D721Med (cell line): ENCODE results near the gene U2AF2.

Experiments used
- DNase-seq: peaks from one replicate; pipeline ENCODE4 v3.0.0; 2011; ENCODE audit warnings: low spot score; ENCODE audit not compliant: insufficient read length
- FAIRE-seq: peaks from 2 replicates; lab custom pipeline; 2011; peaks lifted over from hg19 to GRCh38; lab: Jason Lieb, UNC
- TF ChIP-seq, protein P1 (sequence below): IDR thresholded peaks from 2 replicates; pipeline ENCODE4 v1.5.1; 2012; ENCODE audit warnings: mild to moderate bottlenecking, control low read depth; ENCODE audit not compliant: insufficient read depth; ENCODE audit errors: missing control alignments

U2AF2 gene

DNA sequence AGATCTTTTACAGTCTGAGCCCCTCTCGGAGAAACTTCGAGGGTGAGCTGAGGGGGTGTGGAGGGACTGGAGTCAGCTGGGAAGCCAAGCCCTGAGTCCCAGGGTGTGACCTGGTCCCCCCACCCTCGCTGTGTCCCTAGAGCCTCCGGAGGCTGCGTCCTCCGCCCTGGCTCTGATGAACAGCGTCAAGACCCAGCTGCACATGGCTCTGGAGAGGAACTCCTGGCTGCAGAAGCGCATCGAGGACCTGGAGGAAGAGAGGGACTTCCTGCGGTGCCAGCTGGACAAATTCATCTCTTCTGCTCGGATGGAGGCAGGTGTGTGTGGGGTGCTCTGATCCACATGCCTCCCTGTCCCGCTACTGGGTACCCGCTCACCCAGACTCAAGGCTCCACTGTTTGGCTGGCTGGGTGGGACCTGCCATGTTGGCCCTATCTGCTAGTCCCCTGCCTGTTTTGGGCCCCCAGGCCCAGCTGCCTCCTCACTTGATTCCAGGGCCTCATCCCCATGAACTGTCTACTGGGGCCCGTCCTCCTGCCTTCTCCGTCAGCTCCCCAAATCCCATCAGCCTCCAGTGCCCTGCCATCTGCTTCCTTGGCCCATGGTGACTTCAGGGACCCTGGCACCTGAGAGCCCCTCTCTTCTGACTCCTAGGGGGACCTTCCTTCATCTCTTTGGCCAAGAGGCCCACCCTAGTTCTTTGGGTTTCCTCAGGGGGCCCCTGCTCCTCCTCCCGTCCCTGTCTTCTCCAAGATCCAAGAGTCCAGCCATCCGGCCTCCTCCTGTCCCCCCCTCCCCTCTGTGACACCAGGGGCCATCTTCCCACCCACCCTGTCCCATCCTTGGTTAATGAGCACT, 5.3 kb upstream of the U2AF2 start:
- TF ChIP-seq, protein P1, sequence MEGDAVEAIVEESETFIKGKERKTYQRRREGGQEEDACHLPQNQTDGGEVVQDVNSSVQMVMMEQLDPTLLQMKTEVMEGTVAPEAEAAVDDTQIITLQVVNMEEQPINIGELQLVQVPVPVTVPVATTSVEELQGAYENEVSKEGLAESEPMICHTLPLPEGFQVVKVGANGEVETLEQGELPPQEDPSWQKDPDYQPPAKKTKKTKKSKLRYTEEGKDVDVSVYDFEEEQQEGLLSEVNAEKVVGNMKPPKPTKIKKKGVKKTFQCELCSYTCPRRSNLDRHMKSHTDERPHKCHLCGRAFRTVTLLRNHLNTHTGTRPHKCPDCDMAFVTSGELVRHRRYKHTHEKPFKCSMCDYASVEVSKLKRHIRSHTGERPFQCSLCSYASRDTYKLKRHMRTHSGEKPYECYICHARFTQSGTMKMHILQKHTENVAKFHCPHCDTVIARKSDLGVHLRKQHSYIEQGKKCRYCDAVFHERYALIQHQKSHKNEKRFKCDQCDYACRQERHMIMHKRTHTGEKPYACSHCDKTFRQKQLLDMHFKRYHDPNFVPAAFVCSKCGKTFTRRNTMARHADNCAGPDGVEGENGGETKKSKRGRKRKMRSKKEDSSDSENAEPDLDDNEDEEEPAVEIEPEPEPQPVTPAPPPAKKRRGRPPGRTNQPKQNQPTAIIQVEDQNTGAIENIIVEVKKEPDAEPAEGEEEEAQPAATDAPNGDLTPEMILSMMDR, result no peak
- DNase-seq (no peak), FAIRE-seq (no peak)

GRCh38 chr19:55650126-55650557, 4.7 kb upstream of the U2AF2 start:
- TF ChIP-seq, protein P1, result no peak
- no peak for DNase-seq
- FAIRE-seq, result no peak

DNA sequence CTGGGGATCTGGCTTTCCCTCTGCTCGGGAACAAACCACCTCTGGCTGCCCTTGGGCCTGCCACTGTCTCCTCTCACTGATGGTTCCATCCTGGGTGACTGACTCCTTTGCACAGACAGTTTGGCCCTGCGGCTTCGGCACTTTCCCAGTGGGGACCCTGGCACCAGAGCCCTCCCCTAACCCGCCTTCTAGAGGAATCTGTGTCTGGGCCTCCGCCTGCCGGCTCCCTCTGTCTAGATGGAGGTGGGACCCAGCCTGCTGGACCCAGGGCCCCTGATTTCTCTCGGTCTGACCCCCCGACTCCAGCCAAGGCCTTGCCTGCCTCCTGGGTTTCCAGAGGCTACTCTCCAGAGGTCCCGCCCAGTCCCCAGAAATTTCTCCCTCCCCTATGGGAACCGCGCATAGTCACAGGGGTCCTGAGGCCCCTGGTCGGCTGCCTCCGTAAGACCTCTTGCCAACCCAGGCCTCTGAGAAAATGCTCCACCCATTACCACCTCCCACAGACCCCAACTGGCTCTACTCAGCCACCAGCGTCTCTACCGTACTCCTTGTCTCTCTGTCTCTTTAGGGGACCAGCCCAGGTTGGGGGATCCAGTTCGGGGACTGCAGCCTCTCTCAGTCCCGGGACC, 4.1 kb upstream of the U2AF2 start:
- no peak for FAIRE-seq

GRCh38 chr19:55651236-55651635, 3.6 kb upstream of the U2AF2 start:
- no peak for DNase-seq
- TF ChIP-seq, protein P1, result no peak

More for the DNA sequence above, 4.1 kb upstream of the U2AF2 start:
- DNase-seq, result no peak
- TF ChIP-seq, protein P1, result no peak

DNA sequence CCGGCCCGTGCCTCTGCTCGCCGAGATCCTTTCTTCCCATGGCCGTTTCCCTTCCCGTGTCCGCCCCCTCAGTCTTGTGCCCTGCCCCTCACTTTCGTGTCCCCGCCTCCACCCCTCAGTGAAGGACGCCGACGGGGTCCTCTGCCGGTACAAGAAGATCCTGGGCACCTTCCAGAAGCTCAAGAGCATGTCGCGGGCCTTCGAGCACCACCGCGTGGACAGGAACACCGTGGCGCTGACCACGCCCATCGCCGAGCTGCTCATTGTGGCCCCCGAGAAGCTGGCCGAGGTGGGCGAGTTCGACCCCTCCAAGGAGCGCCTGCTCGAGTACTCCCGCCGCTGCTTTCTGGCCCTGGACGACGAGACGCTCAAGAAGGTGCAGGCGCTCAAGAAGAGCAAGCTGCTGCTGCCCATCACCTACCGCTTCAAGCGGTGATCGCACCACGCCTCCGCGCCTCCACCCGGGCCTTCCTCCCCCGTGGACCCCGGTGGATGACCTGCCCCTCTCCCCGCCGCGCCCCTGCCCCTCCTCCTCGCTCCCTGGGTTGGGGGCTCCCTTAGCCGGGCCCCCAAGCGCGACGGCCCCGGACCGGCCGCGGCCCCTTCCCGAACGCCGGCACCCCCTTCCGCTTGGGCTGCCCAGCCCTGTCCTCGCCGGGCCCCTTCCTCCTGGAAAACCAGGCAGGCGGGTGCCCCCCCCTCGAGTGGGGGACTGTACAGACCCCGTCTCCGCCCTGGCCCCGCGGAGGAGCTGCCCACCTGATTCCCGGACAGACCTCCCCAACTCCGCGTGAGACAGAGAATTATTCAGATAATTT, 2.3 kb upstream of the U2AF2 start:
- no peak for FAIRE-seq

More at GRCh38 chr19:55651236-55651635, 3.6 kb upstream of the U2AF2 start:
- no peak for FAIRE-seq

DNA sequence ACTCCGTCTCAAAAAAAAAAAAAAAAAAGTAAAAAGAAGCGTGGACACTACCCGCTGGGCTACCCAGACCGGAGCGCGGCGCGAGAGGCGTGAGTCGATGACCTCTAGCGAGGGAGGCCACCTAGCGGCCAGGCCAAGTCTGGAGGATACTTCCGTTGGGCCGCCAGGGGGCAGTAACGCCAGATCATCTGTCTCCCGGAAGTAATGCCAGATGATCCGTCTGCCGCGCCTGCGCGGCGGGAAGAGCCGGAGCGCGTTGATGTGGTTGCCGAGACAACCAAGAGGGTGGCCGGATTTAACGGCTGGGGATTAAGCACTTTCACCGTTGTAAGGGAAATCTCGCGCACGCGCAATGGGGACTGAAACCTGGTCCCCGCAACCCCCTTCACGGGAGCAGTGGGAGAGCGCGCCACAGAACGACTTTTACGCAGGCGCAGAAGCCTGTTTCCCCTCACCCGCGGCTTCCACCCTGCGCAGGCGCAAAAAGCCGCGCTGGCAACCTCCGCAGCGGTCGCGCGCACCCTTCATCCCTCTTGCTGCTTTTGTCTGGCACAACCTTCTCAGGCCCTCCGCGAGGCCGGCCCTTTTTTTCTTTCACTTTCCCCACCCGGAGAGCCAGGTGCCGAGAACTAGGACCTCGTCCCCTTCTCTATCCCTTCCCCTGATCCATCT, 1.0 kb upstream of the U2AF2 start:
- TF ChIP-seq, protein P1, result peak; percentile 100
- peak; percentile 95 for DNase-seq
- FAIRE-seq, result no peak

More for the DNA sequence above, 2.3 kb upstream of the U2AF2 start:
- TF ChIP-seq, protein P1, result no peak
- DNase-seq, result no peak
